Liver (tissue), 9 donors: ENCODE results near the gene CACNB4. TPM values are rescaled to one million over a fixed set of nuclear protein-coding genes. Genes with fewer than 3 reads are reported as not detected.

Source experiments
- DNase-seq: peaks from one replicate; pipeline ENCODE4 v3.0.0-alpha.2; 2017; ENCODE audit warnings: low spot score
- H3K27ac ChIP-seq, 2 donors: one replicate each; pipeline ENCODE4 v1.7.0; 2013; ENCODE audit warnings: inconsistent platforms in 2 of 2, low read length in 2 of 2, control low read depth in 1 of 2, low read depth in 1 of 2, mild to moderate bottlenecking in 1 of 2
- H3K27me3 ChIP-seq, 4 donors: one replicate each; pipeline versions ENCODE4 v1.6.1 to v1.7.0; 2013; ENCODE audit warnings: low read length in 3 of 4, inconsistent platforms in 1 of 4, mild to moderate bottlenecking in 1 of 4, moderate library complexity in 1 of 4; ENCODE audit not compliant: control insufficient read depth in 4 of 4, insufficient read depth in 4 of 4
- H3K36me3 ChIP-seq, 4 donors: one replicate each; pipeline versions ENCODE4 v1.6.1 to v1.7.0; 2013; ENCODE audit warnings: low read length in 3 of 4, mild to moderate bottlenecking in 3 of 4, low read depth in 1 of 4, moderate library complexity in 1 of 4; ENCODE audit not compliant: control insufficient read depth in 4 of 4, insufficient read depth in 3 of 4
- H3K4me1 ChIP-seq, 4 donors: one replicate each; pipeline versions ENCODE4 v1.6.1 to v1.7.0; 2013; ENCODE audit warnings: low read length in 3 of 4, mild to moderate bottlenecking in 3 of 4, moderate library complexity in 1 of 4; ENCODE audit not compliant: control insufficient read depth in 4 of 4, insufficient read depth in 4 of 4
- H3K4me3 ChIP-seq, 3 donors: one replicate each; pipeline versions ENCODE4 v1.6.1 to v1.7.0; 2013; ENCODE audit warnings: low read length in 3 of 3, control low read depth in 1 of 3, low read depth in 1 of 3, mild to moderate bottlenecking in 1 of 3
- H3K9ac ChIP-seq, 2 donors: one replicate each; pipeline ENCODE4 v1.7.0; 2013; ENCODE audit warnings: low read length in 2 of 2, mild to moderate bottlenecking in 2 of 2, moderate library complexity in 2 of 2, control low read depth in 1 of 2, low read depth in 1 of 2
- H3K9me3 ChIP-seq, 4 donors: one replicate each; pipeline versions ENCODE4 v1.6.1 to v1.7.0; 2013; ENCODE audit warnings: low read length in 3 of 4; ENCODE audit not compliant: control insufficient read depth in 4 of 4
- ATF3 ChIP-seq: IDR thresholded peaks from 2 replicates; pipeline ENCODE4 v1.6.1; 2016; ENCODE audit warnings: antibody characterized with exemption
- CTCF ChIP-seq: fragments of 150-350 bp; IDR thresholded peaks from 2 replicates; pipeline ENCODE4 v1.5.1; 2017; ENCODE audit warnings: improper control_type of control experiment, low read depth, low read length; ENCODE audit not compliant: missing input control
- FOXA1 ChIP-seq: IDR thresholded peaks from 2 replicates; pipeline ENCODE4 v1.6.1; 2016; ENCODE audit warnings: antibody characterized with exemption
- FOXA2 ChIP-seq: IDR thresholded peaks from 2 replicates; pipeline ENCODE4 v1.6.1; 2016; ENCODE audit warnings: antibody characterized with exemption
- HNF4G ChIP-seq: IDR thresholded peaks from 2 replicates; pipeline ENCODE4 v1.6.1; 2016; ENCODE audit warnings: antibody characterized with exemption
- JUND ChIP-seq, 2 donors: IDR thresholded peaks; 2 replicates each; pipeline ENCODE4 v1.6.1; 2016; ENCODE audit warnings: antibody characterized with exemption in 2 of 2
- MAX ChIP-seq: IDR thresholded peaks from 2 replicates; pipeline ENCODE4 v1.6.1; 2016; ENCODE audit warnings: antibody characterized with exemption
- RAD21 ChIP-seq, 2 donors: IDR thresholded peaks; 2 replicates each; pipeline ENCODE4 v1.6.1; 2016; ENCODE audit warnings: antibody characterized with exemption in 2 of 2, mild to moderate bottlenecking in 2 of 2
- REST ChIP-seq: IDR thresholded peaks from 2 replicates; pipeline ENCODE4 v1.6.1; 2016; ENCODE audit warnings: antibody characterized with exemption, mild to moderate bottlenecking
- RXRA ChIP-seq, 2 donors: IDR thresholded peaks; 2 replicates each; pipeline ENCODE4 v1.6.1; 2017 to 2018; ENCODE audit warnings: antibody characterized with exemption in 2 of 2, mild to moderate bottlenecking in 1 of 2
- SP1 ChIP-seq: IDR thresholded peaks from 2 replicates; pipeline ENCODE4 v1.6.1; 2018; ENCODE audit warnings: antibody characterized with exemption, mild to moderate bottlenecking
- TAF1 ChIP-seq: conservative IDR thresholded peaks from 2 replicates; pipeline ENCODE4 v1.6.1; 2016; ENCODE audit warnings: antibody characterized with exemption, mild to moderate bottlenecking
- ZBTB33 ChIP-seq: IDR thresholded peaks from 2 replicates; pipeline ENCODE4 v1.6.1; 2016; ENCODE audit warnings: antibody characterized with exemption
- WGBS: extraction: QIAGEN DNeasy Blood & Tissue Kit; methylation state at CpG from one replicate; pipeline ENCODE4 v1.1.7; 2013; 5-methylcytosine and 5-hydroxymethylcytosine counted together
- polyA plus RNA-seq, 2 donors: library from polyadenylated mRNA; stranded (reverse) in 1 of 2; unstranded in 1 of 2; fragments of 200-250 nt in 1 of 2; fragments of >200 nt in 1 of 2; fragmentation: Nextera tagmentation in 1 of 2; extraction: Ambion mirVana in 1 of 2; gene quantifications; one replicate each; pipeline versions ENCODE4 v1.2.1 to v1.2.3, GENCODE V29; 2013 to 2015
- total RNA-seq, 2 donors: library from RNA; depleted of rRNA; stranded (reverse); fragments of >200 nt; gene quantifications; one replicate each; pipeline ENCODE4 v1.2.3, GENCODE V29; 2014
- donor health status: healthy.
- donor health status: healthy.
- donor health status: healthy.
- donor health status: healthy.
- donor health status: healthy.

Gene CACNB4
- total and polyA plus RNA-seq, 4 donors, result 0.02 to 0.50 (median 0.21) TPM

- H3K4me1 ChIP-seq, result peaks cover 0 to 6% (median 0%) of the 10 kb centered on the region in 4 donors
- H3K36me3 ChIP-seq, result no peaks in the 10 kb centered on the region
- H3K27ac ChIP-seq, result no peak overlapping the region
- H3K9ac ChIP-seq, result no peak overlapping the region
- 34% methylated on average over 15 of the region's 15 CpGs for WGBS
- DNase-seq, result no peak
- H3K27me3 ChIP-seq, result no peaks in the 10 kb centered on the region
- TF ChIP-seq REST (no peak), RAD21 (IDR thresholded peaks at IDR 0.05) (peak in 1 of 2 donors; percentile 63), CTCF (peak; percentile 41)
- H3K4me3 ChIP-seq, result no peak overlapping the region
- H3K9me3 ChIP-seq, result no peaks in the 10 kb centered on the region
Observed at GRCh38 chr2:151946899-151947812, 151.7 kb downstream of the CACNB4 start.

- DNase-seq, result no peak
- Histone ChIP-seq H3K9me3 (no peaks in the 10 kb centered on the region), H3K27ac (no peak overlapping the region), H3K36me3 (no peaks in the 10 kb centered on the region), H3K9ac (no peak overlapping the region), H3K27me3 (no peaks in the 10 kb centered on the region), H3K4me1 (peaks cover 0 to 6% (median 0%) of the 10 kb centered on the region in 4 donors), H3K4me3 (no peak overlapping the region)
- 73% methylated on average over 6 of the region's 6 CpGs for WGBS
- no peak for TF ChIP-seq ATF3
- no peak for TF ChIP-seq FOXA2
- TF ChIP-seq HNF4G, result no peak
- no peak for TF ChIP-seq TAF1
- no peak for TF ChIP-seq MAX
- no peak for TF ChIP-seq SP1
- no peak for TF ChIP-seq JUND (IDR thresholded peaks at IDR 0.05)
- TF ChIP-seq ZBTB33, result no peak
- no peak for TF ChIP-seq FOXA1
- no peak for TF ChIP-seq CTCF
- TF ChIP-seq RXRA (IDR thresholded peaks at IDR 0.05), result no peak
- TF ChIP-seq REST, result no peak
Observed at GRCh38 chr2:151946250-151946884, 152.5 kb downstream of the CACNB4 start.
